PFSK-1 (cell line): ENCODE measurements around the gene PDE12. TPM values are rescaled to one million over a fixed set of nuclear protein-coding genes. Genes with fewer than 3 reads are reported as not detected.
A peak's percentile ranks its signal among the peaks of the same experiment; 100 is the strongest.

Source experiments
- FOXP2 ChIP-seq: optimal IDR thresholded peaks from 2 replicates; pipeline ENCODE3; 2011; ENCODE audit warnings: borderline replicate concordance, control low read depth, inconsistent platforms; ENCODE audit not compliant: insufficient read depth; ENCODE audit errors: extremely low read length, extremely low read depth
- POLR2AphosphoS5 ChIP-seq: IDR thresholded peaks from 2 replicates; pipeline ENCODE4 v1.6.1; 2012; ENCODE audit warnings: low read depth, mild to moderate bottlenecking, control low read depth, low read length, moderate library complexity
- SIN3A ChIP-seq: IDR thresholded peaks from 2 replicates; pipeline ENCODE4 v1.6.1; 2012; ENCODE audit warnings: mild to moderate bottlenecking, low read length, moderate library complexity, borderline replicate concordance; ENCODE audit not compliant: insufficient read depth
- TAF1 ChIP-seq: IDR thresholded peaks from 2 replicates; pipeline ENCODE4 v1.6.1; 2012; ENCODE audit warnings: low read length, control low read depth, borderline replicate concordance; ENCODE audit not compliant: insufficient read depth
- polyA plus RNA-seq: library from polyadenylated mRNA; unstranded; fragments of >200 nt; gene quantifications from one replicate; pipeline ENCODE4 v1.2.1, GENCODE V29; 2012; ENCODE audit warnings: low read depth, missing spikeins; ENCODE audit not compliant: insufficient read length
- TF ChIP-seq, protein P1 (sequence below), 2 experiments: IDR thresholded peaks; 2 replicates each; pipeline versions ENCODE4 v1.6.1 to v1.8.0; 2011 to 2012; ENCODE audit warnings: low read depth in 2 of 2, low read length in 2 of 2, control low read depth in 1 of 2, inconsistent platforms in 1 of 2, mild to moderate bottlenecking in 1 of 2, moderate library complexity in 1 of 2; ENCODE audit not compliant: insufficient read depth in 1 of 2

PDE12 gene, protein sequence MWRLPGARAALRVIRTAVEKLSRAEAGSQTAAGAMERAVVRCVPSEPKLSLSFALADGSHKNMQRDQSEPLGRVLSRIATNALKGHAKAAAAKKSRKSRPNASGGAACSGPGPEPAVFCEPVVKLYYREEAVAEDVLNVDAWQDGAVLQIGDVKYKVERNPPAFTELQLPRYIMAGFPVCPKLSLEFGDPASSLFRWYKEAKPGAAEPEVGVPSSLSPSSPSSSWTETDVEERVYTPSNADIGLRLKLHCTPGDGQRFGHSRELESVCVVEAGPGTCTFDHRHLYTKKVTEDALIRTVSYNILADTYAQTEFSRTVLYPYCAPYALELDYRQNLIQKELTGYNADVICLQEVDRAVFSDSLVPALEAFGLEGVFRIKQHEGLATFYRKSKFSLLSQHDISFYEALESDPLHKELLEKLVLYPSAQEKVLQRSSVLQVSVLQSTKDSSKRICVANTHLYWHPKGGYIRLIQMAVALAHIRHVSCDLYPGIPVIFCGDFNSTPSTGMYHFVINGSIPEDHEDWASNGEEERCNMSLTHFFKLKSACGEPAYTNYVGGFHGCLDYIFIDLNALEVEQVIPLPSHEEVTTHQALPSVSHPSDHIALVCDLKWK
- 8.2 TPM for polyA plus RNA-seq

DNA sequence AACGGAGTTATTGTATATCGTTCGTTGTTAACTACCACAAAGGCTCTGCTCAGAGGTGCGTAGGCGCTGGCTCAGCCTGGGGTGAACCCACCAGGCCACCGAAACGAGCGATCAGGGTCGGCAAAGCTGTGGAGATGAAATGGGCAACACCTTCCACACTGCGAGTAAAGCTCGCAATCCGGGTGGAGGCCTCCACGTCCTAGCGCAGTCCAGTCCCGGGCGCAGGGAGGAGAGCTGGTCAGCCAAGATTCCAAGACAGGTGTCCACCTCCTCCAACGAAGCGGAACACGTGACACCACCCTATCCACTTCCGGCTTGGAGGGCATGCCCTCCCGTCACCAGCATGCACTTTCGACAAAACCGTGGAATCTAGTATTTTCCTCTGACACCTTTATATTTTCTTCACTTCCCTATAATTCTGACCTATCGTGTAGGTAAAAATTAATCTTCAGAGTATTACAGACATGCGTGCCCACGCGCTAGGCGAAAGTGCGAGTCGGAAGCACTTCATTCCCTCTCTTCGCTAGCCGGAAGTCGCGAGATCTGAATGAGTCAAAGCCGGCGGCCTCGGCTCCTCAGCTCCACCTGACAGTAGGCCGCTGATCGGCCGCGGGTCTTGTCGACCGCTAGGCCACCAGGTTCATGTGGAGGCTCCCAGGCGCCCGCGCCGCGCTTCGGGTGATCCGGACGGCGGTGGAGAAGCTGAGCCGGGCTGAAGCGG, at the start of gene PDE12:
TSS of gene PDE12 (plus strand) at position 537 of the 721 bp plus-strand sequence. CDS start at position 643, 106 bp downstream.
- TF ChIP-seq FOXP2 (no peak), TAF1 (0 out of 2 replicates have a peak, but pooled peaks have one; percentile 51), POLR2AphosphoS5 (peak; percentile 70)

DNA sequence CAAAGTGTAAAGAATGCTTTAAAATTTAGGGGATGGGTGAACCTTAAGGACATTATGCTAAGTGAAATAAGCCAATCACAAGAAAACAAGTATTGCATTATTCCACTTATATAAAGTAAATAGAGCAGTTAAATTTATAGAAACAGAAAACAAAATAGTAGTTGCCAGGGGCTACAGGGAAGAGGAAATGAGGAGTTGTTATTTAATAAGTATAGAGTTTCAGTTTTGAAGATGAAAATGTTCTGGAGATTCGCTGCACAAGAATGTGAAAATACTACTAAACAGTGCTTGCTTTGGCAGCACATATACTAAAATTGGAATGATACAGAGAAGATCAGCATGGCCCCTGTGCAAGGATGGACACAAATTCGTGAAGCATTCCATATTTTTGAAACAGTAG, 43.9 kb upstream of the PDE12 start:
- TF ChIP-seq, protein P1, sequence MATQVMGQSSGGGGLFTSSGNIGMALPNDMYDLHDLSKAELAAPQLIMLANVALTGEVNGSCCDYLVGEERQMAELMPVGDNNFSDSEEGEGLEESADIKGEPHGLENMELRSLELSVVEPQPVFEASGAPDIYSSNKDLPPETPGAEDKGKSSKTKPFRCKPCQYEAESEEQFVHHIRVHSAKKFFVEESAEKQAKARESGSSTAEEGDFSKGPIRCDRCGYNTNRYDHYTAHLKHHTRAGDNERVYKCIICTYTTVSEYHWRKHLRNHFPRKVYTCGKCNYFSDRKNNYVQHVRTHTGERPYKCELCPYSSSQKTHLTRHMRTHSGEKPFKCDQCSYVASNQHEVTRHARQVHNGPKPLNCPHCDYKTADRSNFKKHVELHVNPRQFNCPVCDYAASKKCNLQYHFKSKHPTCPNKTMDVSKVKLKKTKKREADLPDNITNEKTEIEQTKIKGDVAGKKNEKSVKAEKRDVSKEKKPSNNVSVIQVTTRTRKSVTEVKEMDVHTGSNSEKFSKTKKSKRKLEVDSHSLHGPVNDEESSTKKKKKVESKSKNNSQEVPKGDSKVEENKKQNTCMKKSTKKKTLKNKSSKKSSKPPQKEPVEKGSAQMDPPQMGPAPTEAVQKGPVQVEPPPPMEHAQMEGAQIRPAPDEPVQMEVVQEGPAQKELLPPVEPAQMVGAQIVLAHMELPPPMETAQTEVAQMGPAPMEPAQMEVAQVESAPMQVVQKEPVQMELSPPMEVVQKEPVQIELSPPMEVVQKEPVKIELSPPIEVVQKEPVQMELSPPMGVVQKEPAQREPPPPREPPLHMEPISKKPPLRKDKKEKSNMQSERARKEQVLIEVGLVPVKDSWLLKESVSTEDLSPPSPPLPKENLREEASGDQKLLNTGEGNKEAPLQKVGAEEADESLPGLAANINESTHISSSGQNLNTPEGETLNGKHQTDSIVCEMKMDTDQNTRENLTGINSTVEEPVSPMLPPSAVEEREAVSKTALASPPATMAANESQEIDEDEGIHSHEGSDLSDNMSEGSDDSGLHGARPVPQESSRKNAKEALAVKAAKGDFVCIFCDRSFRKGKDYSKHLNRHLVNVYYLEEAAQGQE (IDR thresholded peaks at IDR 0.05; ENCODE audit: insufficient read depth in 1 of 2, low read depth in 2 of 2, low read length in 2 of 2): no peak
- TF ChIP-seq SIN3A (no peak), TAF1 (no peak), FOXP2 (no peak), POLR2AphosphoS5 (no peak)

DNA sequence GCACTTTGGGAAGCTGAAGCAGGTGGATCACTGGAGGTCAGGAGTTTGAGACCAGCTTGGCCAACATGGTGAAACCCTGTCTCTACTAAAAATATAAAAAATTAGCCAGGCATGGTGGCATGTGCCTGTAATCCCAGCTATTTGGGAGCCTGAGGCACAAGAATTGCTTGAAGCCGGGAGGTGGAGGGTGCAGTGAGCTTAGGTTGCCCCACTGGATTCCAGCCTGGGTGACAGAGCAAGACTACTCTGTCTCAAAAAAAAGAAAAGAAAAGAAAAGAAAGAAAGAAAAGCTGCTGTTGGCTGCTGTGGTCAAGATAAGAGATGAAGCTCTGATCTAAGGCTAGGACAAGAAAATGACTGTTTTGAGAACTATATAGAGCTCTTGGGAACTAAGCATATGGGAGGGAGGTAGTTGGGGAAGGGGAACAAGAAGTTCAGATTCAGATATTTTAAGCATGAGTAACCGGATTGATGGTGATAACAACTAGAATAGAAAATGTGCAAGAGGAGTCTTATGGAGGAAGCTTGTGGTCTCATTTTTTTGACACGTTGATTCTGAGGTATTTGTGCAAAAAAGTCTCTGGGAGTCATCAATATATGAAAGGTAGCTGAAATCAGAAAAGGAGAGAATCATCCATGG, 37.7 kb upstream of the PDE12 start:
- no peak for TF ChIP-seq SIN3A
- TF ChIP-seq, protein P1 (IDR thresholded peaks at IDR 0.05; ENCODE audit: insufficient read depth in 1 of 2, low read depth in 2 of 2, low read length in 2 of 2): no peak
- TF ChIP-seq POLR2AphosphoS5: no peak
- TF ChIP-seq FOXP2: no peak
- no peak for TF ChIP-seq TAF1

DNA sequence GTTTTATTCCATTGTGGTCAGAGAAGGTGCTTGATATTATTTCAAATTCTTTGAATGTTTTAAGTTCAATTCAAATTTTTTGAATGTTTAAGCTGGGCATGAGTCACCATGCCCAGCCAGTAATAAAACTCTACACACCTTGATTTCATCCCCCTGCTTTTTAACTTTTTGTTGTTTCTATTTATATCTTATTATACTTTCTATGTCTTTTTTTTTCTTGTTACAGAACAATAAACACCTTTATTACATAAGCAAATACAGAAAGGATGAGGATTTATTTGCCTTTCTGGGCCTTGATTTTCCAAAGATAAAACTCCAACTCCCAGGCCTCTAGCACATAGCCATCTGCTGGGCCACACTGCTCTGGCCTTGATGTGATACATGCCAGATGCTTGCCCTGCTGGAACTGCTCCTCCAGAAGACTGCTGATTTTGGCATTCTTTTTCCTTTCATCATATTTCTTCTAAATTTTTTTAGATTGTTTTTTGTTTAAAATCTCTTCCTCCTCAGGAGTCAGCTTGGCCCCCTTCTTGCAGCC, 25.9 kb upstream of the PDE12 start:
- TF ChIP-seq TAF1: no peak

DNA sequence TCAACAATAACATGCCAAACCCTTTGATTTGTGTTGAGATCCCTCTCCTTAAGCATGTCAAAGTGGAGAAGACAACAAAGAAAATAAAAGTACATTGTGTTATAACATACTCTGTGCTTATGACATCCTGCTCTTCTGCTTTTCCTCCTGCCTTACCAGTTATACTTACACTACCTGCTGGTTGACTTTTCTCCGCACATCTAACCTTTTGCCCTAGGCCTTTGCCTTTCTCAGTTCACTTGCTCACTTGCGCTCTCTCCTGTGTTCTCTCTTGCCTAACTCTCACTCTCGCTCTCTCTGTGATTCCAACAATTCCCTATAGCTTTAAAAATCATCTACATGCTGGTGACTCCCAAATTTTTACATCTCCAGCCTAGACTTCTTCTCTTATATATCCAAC, 17.6 kb upstream of the PDE12 start:
- TF ChIP-seq FOXP2 (no peak), TAF1 (no peak), POLR2AphosphoS5 (no peak), SIN3A (no peak)
- TF ChIP-seq, protein P1 (IDR thresholded peaks at IDR 0.05; ENCODE audit: insufficient read depth in 1 of 2, low read depth in 2 of 2, low read length in 2 of 2): no peak
